Measurements from ENCODE around the gene THSD7A.
"Not testable (repeated sequence)": the region's sequence is repeated elsewhere in the genome, so short reads cannot be mapped to it uniquely, and the experiment has no call there.

The THSD7A gene

GRCh38 chr7:11524476-11525397, 307.3 kb downstream of the THSD7A start:
- no peak overlapping the region for H3K27ac ChIP-seq
- no peak for TF ChIP-seq CTCF (conservative IDR thresholded peaks at IDR 0.05)

DNA sequence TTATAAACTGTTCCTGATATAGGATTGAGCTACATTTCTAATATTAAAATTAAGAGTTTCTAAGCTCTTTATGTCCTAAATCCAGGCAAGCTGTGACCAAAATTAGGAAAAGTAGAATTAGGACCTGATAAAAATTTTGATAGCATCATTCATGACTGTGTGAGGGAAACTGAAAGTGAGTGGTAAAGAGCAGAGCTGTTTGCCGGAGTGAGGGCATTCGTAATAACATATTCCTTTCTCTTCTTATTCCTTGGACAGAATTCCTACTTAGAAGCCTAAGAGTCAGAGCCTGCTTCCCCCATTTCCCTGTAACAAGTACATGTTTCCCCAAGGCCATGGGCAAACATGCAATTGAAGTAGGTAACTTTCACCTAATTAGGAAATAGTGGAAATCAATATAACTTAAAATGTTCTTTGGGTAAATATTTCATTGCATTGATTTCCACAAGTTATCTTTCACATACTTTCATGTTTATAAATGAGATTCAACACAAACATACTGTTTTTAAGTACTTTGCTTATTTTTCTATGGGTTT, 310.0 kb downstream of the THSD7A start:
- not testable (repeated sequence) for H3K27ac ChIP-seq

DNA sequence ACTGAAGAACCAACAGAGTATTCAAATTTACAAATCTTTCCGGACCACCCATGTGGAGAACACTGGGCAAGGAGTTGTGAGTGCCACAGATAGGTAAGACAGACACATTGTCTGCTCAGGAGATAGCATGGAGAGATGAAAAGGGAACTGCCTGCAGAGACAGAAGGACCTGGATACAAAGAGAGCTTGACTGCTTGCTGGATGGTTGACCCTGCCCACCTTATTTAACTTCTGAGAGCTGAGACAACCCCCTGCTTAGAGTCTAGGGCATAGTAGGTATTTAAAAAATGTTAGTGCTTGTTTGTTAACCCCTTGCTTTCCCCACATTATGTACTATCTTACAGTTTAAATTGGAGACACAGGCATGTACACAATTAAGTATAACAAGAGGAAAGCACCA, 314.1 kb downstream of the THSD7A start:
- no peak for TF ChIP-seq CTCF (conservative IDR thresholded peaks at IDR 0.05)
- no peak overlapping the region for H3K27ac ChIP-seq

- TF ChIP-seq CTCF (conservative IDR thresholded peaks at IDR 0.05), result no peak
- no peak overlapping the region for H3K27ac ChIP-seq
These were observed 315.7 kb downstream of the THSD7A start for GRCh38 chr7:11516328-11516727.

DNA sequence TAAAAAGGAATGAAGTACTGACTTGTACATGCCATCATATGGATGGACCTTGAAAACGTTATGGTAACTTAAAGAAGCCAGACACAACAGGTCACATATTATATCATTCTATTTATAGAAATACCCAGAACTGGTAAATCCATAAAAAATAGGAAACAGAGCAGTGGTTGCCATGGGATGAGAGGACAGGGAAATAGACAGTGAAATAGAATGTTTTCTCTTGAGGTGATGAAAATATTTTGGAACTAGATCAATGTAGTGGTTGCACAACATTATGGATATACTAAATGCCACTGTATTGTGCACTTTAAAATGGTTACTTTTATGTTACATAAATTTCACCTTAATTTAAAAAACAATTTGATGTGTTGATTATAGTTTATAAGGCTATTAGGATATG, 318.5 kb downstream of the THSD7A start:
- TF ChIP-seq CTCF (conservative IDR thresholded peaks at IDR 0.05), result no peak

DNA sequence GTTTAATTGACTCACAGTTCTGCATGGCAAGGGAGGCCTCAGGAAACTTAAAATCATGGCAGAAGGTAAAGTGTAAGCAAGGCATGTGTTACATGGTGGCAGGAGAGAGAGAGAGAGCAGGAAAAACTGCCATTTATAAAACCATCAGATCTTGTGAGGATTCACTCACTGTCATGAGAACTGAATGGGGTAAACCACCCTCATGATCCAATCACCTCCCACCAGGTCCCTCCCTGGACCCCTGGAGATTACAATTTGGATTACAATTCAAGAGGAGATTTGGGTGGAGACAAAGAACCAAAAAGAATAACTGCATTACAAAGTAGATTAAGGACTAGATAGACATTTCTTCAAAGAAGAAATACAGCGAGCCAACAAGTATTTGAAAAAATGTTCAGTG, 324.1 kb downstream of the THSD7A start:
- no peak overlapping the region for H3K27ac ChIP-seq

More for the DNA sequence above, 318.5 kb downstream of the THSD7A start:
- H3K27ac ChIP-seq, result no peak overlapping the region

GRCh38 chr7:11506417-11506816, 325.6 kb downstream of the THSD7A start:
- H3K27ac ChIP-seq, result peak overlapping the region; percentile 56
- TF ChIP-seq CTCF (conservative IDR thresholded peaks at IDR 0.05), result no peak

More for the DNA sequence above, 324.1 kb downstream of the THSD7A start:
- no peak for TF ChIP-seq CTCF (conservative IDR thresholded peaks at IDR 0.05)

DNA sequence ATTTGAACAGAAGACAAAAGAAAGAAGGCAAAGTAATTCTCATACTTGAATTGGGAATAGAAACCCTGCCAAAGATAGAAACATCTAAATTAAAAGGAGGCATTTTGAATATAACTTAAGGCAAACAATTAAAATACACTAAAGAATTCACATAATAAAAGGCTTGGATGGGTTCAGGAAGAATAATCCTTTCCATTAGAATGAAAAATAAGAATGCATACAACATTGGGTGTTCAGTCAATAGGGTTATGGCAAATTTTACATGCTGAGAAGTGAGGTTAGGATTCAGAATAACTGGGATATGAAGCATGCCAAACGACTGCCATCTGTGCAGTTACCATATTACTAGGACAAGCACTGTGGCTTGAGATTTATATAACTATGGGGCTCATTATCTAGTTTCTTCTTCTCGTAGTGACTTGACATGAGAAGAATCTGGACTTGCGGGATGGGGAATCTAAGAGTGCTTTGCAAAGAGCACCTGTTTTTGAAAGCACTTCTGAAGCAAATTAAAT, 326.5 kb downstream of the THSD7A start:
- no peak overlapping the region; the same call in 1 of the 2 replicates for H3K27ac ChIP-seq
- no peak for TF ChIP-seq CTCF (conservative IDR thresholded peaks at IDR 0.05)

Measured in VCaP (cell line).